Fibroblast of mammary gland (primary cell): ENCODE measurements around the gene ST6GALNAC3.

Source experiments
- DNase-seq: peaks from one replicate; pipeline ENCODE4 v3.0.0-alpha.2; 2010; ENCODE audit warnings: low read depth
- H3K4me3 ChIP-seq: 2 replicates; pipeline ENCODE4 v1.5.1; 2011; ENCODE audit warnings: low read depth, mild to moderate bottlenecking, low read length, moderate library complexity; ENCODE audit not compliant: control insufficient read depth
- TF ChIP-seq, protein P1 (sequence below): conservative IDR thresholded peaks from 2 replicates; pipeline ENCODE4 v1.5.1; 2011; ENCODE audit warnings: low read depth, low read length, inconsistent platforms; ENCODE audit not compliant: control insufficient read depth, insufficient read depth

The ST6GALNAC3 gene

DNA sequence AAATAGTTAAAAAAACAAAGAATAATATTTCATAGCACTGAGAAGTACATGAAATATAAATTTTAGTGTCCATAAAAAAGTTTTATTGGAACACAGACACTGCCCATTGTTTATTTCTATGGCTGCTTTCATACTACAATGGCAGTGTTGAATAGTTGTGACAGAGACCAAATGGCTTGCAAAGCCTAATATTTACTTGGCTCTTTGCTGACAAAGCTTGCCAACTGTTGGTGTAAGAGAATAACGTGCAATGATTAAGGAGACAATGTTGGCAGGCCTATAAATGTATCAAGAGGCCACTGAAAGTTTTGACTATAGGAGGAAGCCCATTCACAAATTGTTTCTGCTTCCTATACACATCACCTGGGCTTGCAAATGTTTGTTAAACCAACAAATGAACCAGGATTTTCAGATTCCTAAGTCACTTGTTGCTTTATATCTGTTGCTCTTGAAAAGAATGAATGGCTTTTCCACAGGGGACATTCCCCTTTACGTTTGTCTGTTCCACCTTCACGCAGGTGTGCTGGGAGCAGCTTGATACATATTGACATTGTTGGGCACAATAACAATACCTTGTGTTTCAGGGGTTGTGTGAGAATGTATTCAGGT, 5.5 kb upstream of the ST6GALNAC3 start:
- no peak for DNase-seq
- no peak overlapping the region for H3K4me3 ChIP-seq
- TF ChIP-seq, protein P1, sequence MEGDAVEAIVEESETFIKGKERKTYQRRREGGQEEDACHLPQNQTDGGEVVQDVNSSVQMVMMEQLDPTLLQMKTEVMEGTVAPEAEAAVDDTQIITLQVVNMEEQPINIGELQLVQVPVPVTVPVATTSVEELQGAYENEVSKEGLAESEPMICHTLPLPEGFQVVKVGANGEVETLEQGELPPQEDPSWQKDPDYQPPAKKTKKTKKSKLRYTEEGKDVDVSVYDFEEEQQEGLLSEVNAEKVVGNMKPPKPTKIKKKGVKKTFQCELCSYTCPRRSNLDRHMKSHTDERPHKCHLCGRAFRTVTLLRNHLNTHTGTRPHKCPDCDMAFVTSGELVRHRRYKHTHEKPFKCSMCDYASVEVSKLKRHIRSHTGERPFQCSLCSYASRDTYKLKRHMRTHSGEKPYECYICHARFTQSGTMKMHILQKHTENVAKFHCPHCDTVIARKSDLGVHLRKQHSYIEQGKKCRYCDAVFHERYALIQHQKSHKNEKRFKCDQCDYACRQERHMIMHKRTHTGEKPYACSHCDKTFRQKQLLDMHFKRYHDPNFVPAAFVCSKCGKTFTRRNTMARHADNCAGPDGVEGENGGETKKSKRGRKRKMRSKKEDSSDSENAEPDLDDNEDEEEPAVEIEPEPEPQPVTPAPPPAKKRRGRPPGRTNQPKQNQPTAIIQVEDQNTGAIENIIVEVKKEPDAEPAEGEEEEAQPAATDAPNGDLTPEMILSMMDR: no peak

DNA sequence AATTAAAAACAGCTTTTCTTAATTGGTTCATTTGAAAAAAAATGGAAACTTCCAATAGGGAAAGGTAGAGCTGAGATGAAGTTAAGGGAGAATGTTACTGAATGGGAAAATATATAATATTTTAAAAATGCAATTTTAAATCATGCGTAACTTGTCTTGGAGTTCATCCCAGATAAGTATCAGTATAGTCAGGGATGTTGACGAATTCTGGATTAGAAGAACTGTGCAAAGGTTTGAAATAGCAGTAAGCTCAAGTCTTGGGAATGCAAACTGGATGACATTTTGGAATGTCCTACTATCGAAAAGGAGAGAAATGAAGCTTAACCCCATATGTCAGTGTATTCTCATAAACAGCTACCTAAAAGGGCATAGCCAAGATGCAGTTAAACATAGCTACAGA, 4.0 kb upstream of the ST6GALNAC3 start:
- TF ChIP-seq, protein P1: no peak
- H3K4me3 ChIP-seq: no peak overlapping the region
- DNase-seq: peak; percentile 51

DNA sequence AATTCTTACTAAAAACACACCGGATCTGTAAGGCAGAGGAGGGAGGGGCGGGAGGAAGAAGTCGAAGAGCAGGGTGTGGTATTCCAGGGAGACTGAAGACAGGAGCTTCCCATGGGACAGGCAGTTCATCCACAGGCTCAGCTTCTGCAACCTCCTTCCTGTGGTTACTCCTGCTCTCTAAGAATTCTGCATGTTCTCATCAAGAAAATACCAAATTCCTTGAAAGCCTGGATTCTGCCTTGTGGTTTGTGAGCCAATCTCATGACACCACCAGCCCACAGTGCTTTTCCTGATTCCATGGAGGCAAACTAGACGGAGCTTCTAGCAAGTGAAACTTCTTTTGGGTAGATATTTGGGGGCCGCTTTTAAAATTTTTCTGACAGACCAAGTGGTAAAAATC, 1.1 kb upstream of the ST6GALNAC3 start:
- no peak overlapping the region for H3K4me3 ChIP-seq
- TF ChIP-seq, protein P1: no peak
- DNase-seq: peak; percentile 90

DNA sequence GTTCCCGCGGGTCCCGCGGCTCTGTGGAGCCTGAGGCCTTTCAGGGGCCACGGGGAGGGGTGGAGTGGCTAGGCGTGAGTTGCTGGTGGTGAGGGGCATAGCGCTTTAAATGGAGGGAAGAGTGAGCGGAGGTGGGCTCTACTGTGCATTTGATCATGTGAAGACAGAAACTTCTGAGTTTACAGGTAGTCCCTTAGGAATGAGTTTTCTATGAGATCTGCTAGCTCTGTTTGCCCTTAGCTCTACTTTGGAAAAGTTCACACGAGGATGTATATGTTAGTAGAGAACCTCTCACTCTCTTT, 593 bp downstream of the ST6GALNAC3 start:
- H3K4me3 ChIP-seq: peak overlapping the region; percentile 55
- TF ChIP-seq, protein P1: no peak
- no peak for DNase-seq

DNA sequence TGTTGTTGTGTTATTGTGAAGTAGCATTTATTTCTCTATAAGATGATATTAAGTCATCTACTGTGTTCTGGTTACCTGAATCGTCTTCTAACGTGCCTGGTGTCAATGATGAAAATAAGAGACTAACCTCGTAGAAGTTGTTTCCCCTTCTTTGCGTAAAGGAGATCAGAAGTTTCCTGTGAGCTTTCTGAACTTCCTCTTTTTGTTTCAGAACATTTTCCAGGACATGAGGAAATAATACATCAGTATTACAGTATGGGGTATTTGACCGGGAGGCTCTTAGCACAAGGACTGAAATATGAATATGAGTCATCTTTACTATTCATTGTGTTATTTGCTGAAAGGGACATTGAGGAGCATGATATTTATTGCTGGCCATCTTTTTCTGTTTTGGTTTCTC, 1.3 kb downstream of the ST6GALNAC3 start:
- no peak overlapping the region for H3K4me3 ChIP-seq
- TF ChIP-seq, protein P1: no peak
- DNase-seq: no peak

DNA sequence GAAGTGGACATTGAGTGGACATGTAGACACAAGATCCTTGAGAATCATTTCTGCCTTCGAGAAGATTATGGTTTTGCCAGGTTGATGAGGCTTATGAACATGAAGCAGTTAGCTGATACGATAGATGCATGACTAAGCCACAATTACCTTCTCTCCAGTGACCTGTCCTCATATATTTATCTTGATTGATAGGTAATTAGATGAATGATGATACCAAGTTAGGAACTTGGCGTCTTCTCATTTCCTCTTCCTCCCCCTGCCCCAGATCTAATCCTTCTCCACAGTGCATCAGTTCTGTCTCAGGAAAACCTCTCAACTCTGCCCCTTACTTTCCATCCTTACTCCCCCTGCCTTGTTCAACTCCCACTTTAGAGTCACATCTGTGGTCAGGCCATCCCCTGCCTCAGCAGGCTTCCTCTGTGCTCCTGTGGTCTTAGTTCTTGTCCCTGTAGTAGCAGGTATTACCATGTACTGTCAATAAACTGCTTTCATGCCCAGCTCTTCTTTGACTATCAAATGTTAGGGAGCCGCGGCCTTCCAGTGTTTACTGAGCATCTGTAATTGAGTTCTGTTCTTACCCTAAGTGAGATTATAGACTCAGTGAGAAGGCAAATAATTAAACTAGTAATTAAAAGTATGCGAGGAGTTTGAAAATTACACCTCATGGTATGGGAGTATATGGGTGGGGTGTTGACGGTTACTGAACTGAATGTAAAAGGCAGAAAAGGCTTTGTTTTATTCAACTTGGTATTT, 5.1 kb downstream of the ST6GALNAC3 start:
- TF ChIP-seq, protein P1: no peak
- DNase-seq: no peak
- H3K4me3 ChIP-seq: no peak overlapping the region
